Endothelial cell of umbilical vein (primary cell): Measurements from ENCODE around the gene PRKD1. TPM values are rescaled to one million over a fixed set of nuclear protein-coding genes. Genes with fewer than 3 reads are reported as not detected.

ENCODE experiments used
- BruUV-seq: library from RNA; stranded (reverse); fragments of 400-500 nt; replicated peaks from 2 replicates; lab custom pipeline; 2021; lab: Mats Ljungman, UMichigan
- CTCF ChIA-PET: fragments of 300-600, 350-600 bp; sonication (Branson Sonifier 250); formaldehyde crosslinking; loops from one replicate; lab custom pipeline; 2021; ENCODE audit warnings: antibody characterized with exemption, inconsistent platforms; lab: Charles Lee
- POLR2A ChIA-PET: fragments of 300-600, 350-600 bp; sonication (Branson Sonifier 250); formaldehyde crosslinking; loops from one replicate; lab custom pipeline; 2021; ENCODE audit warnings: antibody characterized with exemption, inconsistent platforms; lab: Charles Lee
- DNase-seq: peaks from one replicate; pipeline ENCODE4 v3.0.0-alpha.2; 2011; ENCODE audit warnings: low read depth, low spot score
- FAIRE-seq: peaks from 2 replicates; lab custom pipeline; 2011; peaks lifted over from hg19 to GRCh38; lab: Jason Lieb, UNC
- H2AFZ ChIP-seq: 2 replicates; pipeline ENCODE4 v1.6.0; 2012; ENCODE audit warnings: low read depth, low read length, control low read depth, inconsistent platforms
- H3K27ac ChIP-seq: 2 replicates; pipeline ENCODE4 v1.5.1; 2011; ENCODE audit warnings: low read depth, mild to moderate bottlenecking, control low read depth, low read length, moderate library complexity; ENCODE audit not compliant: insufficient read depth
- H3K27me3 ChIP-seq, 2 experiments: 2 replicates each; pipeline versions ENCODE4 v1.6.0 to v1.6.1; 2011; ENCODE audit warnings: low read length in 2 of 2, mixed read lengths in 1 of 2; ENCODE audit not compliant: control insufficient read depth in 2 of 2, insufficient read depth in 2 of 2
- H3K36me3 ChIP-seq, 2 experiments: 2 replicates in 1 of 2; 3 replicates in 1 of 2; pipeline ENCODE4 v1.5.1; 2011; ENCODE audit warnings: low read length in 2 of 2, mild to moderate bottlenecking in 1 of 2, moderate library complexity in 1 of 2; ENCODE audit not compliant: control insufficient read depth in 2 of 2, insufficient read depth in 2 of 2; ENCODE audit errors: extremely low read depth in 1 of 2
- H3K4me1 ChIP-seq: 3 replicates; pipeline ENCODE4 v1.5.1; 2011; ENCODE audit warnings: mild to moderate bottlenecking, low read length; ENCODE audit not compliant: control insufficient read depth, insufficient read depth; ENCODE audit errors: extremely low read depth
- H3K4me2 ChIP-seq: 2 replicates; pipeline ENCODE4 v1.6.1; 2011; ENCODE audit warnings: low read length, control low read depth, mixed read lengths; ENCODE audit not compliant: insufficient read depth
- H3K4me3 ChIP-seq, 3 experiments: fragments of 200-600 bp in 1 of 3; sonication (generic), shearing (Covaris generic) in 1 of 3; replicated peaks in 1 of 3; 2 replicates each; pipeline ENCODE4 v1.5.1; 2011 to 2016; ENCODE audit warnings: control low read depth in 3 of 3, low read length in 3 of 3, mild to moderate bottlenecking in 2 of 3, inconsistent platforms in 1 of 3, low read depth in 1 of 3, moderate library complexity in 1 of 3; ENCODE audit not compliant: insufficient read depth in 1 of 3
- H3K79me2 ChIP-seq: 2 replicates; pipeline ENCODE4 v1.6.0; 2012; ENCODE audit warnings: low read length, inconsistent platforms; ENCODE audit not compliant: control insufficient read depth, insufficient read depth
- H3K9ac ChIP-seq: replicated peaks from 2 replicates; pipeline ENCODE3; 2011; ENCODE audit warnings: low read length, control low read depth; ENCODE audit not compliant: insufficient read depth; ENCODE audit errors: extremely low read depth
- H3K9me1 ChIP-seq: replicated peaks from 3 replicates; pipeline ENCODE4 v1.6.0; 2011; ENCODE audit warnings: mild to moderate bottlenecking, low read length; ENCODE audit not compliant: control insufficient read depth, insufficient read depth; ENCODE audit errors: extremely low read depth
- H3K9me3 ChIP-seq: replicated peaks from 2 replicates; pipeline ENCODE4 v1.5.1; 2012; ENCODE audit warnings: low read length, inconsistent platforms; ENCODE audit not compliant: control insufficient read depth, insufficient read depth
- H4K20me1 ChIP-seq: replicated peaks from 2 replicates; pipeline ENCODE3; 2011; ENCODE audit warnings: mild to moderate bottlenecking, low read length; ENCODE audit not compliant: control insufficient read depth, insufficient read depth; ENCODE audit errors: extremely low read depth
- CTCF ChIP-seq, 2 donors: IDR thresholded peaks; 1 replicate in 1 of 2; 2 replicates in 1 of 2; pipeline ENCODE4 v1.5.1; 2011; ENCODE audit warnings: low read length in 2 of 2, mild to moderate bottlenecking in 2 of 2, moderate library complexity in 2 of 2, control low read depth in 1 of 2, inconsistent platforms in 1 of 2, low read depth in 1 of 2; ENCODE audit not compliant: insufficient read depth in 1 of 2; ENCODE audit errors: extremely low read depth in 1 of 2
- EZH2 ChIP-seq: IDR thresholded peaks from 2 replicates; pipeline ENCODE4 v1.6.1; 2012; ENCODE audit warnings: borderline replicate concordance, low read depth, mild to moderate bottlenecking, moderate library complexity, low read length, inconsistent platforms; ENCODE audit not compliant: severe bottlenecking
- FOS ChIP-seq: IDR thresholded peaks from 2 replicates; pipeline ENCODE4 v1.6.1; 2011; ENCODE audit warnings: mild to moderate bottlenecking, low read length, moderate library complexity, borderline replicate concordance; ENCODE audit not compliant: insufficient read depth
- GATA2 ChIP-seq: IDR thresholded peaks from 2 replicates; pipeline ENCODE4 v1.7.0; 2011; ENCODE audit warnings: low read depth, mild to moderate bottlenecking, moderate library complexity, mixed read lengths, low read length; ENCODE audit not compliant: insufficient read length, insufficient read depth
- JUN ChIP-seq: IDR thresholded peaks from 2 replicates; pipeline ENCODE4 v1.6.1; 2011; ENCODE audit warnings: borderline replicate concordance, low read depth; ENCODE audit not compliant: insufficient read length, insufficient read depth
- MYC ChIP-seq: IDR thresholded peaks from one replicate; pipeline ENCODE4 v1.6.1; 2011; ENCODE audit warnings: mild to moderate bottlenecking, low read depth, low read length
- POLR2A ChIP-seq: IDR thresholded peaks from 2 replicates; pipeline ENCODE4 v1.6.1; 2012; ENCODE audit warnings: low read depth, mild to moderate bottlenecking, control low read depth, low read length
- POLR2AphosphoS5 ChIP-seq: IDR thresholded peaks from 2 replicates; pipeline ENCODE4 v1.6.1; 2012; ENCODE audit warnings: low read depth, mild to moderate bottlenecking, control low read depth, low read length, moderate library complexity; ENCODE audit not compliant: insufficient read depth
- dilution Hi-C: fragments of 300-500 bp; cut with MboI; formaldehyde crosslinking; loops from one replicate; pipeline ENCODE4 v1.15.0; 2019; ENCODE audit warnings: low sequenced_read_pairs; ENCODE audit not compliant: extremely low pct_ligation_motif_present
- intact Hi-C: fragments of 100-400 bp; cut with micrococcal nuclease; formaldehyde crosslinking; loops from one replicate; pipeline ENCODE4 v1.10.0; 2022
- polyA plus RNA-seq, 4 experiments: library from polyadenylated mRNA; depleted of rRNA in 3 of 4; stranded (reverse) in 3 of 4; unstranded in 1 of 4; fragments of >200 nt; gene quantifications; 2 replicates each; pipeline versions ENCODE4 v1.2.1 to v1.2.3, GENCODE V29; 2011 to 2012; ENCODE audit warnings: missing spikeins in 1 of 4
- total RNA-seq: library from RNA; stranded (reverse); gene quantifications from 2 replicates; pipeline ENCODE4 v1.2.3, GENCODE V29; 2021
- TF ChIP-seq, protein P1 (sequence below): IDR thresholded peaks from 2 replicates; pipeline ENCODE4 v1.6.1; 2011; ENCODE audit not compliant: insufficient read depth, insufficient read length

PRKD1 gene
- total and polyA plus RNA-seq, 2 donors (not counting 3 experiments of a cell fraction or from before 2014, with no cell fraction given) = 3.9 to 10.9 TPM

GRCh38 chr14:29569194-29569593 is 358.5 kb downstream of the PRKD1 start:
- Histone ChIP-seq H3K4me1 (no peaks in the 10 kb centered on the region), H3K79me2 (no peaks in the 10 kb centered on the region), H2AFZ (no peak overlapping the region), H3K9me3 (no peaks in the 10 kb centered on the region), H3K9me1 (no peaks in the 10 kb centered on the region), H3K9ac (no peak overlapping the region), H4K20me1 (no peaks in the 10 kb centered on the region), H3K27ac (no peak overlapping the region), H3K36me3 (no peaks in the 10 kb centered on the region), H3K4me2 (no peak overlapping the region), H3K27me3 (no peaks in the 10 kb centered on the region), H3K4me3 (no peak overlapping the region)
- ChIA-PET CTCF (interaction anchor here (1.4 kb wide), 1 partner anchor 13 kb away, joined by 3 read pairs; no protein-coding TSS in a partner anchor), POLR2A (no interaction called here)
- intact Hi-C loops = no loop called here
- BruUV-seq = no TSS peak
- TF ChIP-seq, protein P1, sequence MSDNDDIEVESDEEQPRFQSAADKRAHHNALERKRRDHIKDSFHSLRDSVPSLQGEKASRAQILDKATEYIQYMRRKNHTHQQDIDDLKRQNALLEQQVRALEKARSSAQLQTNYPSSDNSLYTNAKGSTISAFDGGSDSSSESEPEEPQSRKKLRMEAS = no peak
- TF ChIP-seq GATA2 (no peak), FOS (no peak), POLR2A (no peak), POLR2AphosphoS5 (no peak), JUN (no peak), EZH2 (no peak), CTCF (IDR thresholded peaks at IDR 0.05; ENCODE audit: extremely low read depth in 1 of 2, insufficient read depth in 1 of 2, low read depth in 1 of 2, low read length in 2 of 2) (no peak), MYC (no peak)
- no peak for DNase-seq
- dilution Hi-C loops = no loop called here
- no peak for FAIRE-seq
